NCI-H1694 treated with DMSO at 0.1 percent for 48 hours (cell line): Measurements from ENCODE around the gene UBE2C.
A peak's percentile ranks its signal among the peaks of the same experiment; 100 is the strongest.

Source experiments
- DNase-seq: peaks from one replicate; lab custom pipeline; 2025; lab: John Stamatoyannopoulos, UW

Gene UBE2C

DNA sequence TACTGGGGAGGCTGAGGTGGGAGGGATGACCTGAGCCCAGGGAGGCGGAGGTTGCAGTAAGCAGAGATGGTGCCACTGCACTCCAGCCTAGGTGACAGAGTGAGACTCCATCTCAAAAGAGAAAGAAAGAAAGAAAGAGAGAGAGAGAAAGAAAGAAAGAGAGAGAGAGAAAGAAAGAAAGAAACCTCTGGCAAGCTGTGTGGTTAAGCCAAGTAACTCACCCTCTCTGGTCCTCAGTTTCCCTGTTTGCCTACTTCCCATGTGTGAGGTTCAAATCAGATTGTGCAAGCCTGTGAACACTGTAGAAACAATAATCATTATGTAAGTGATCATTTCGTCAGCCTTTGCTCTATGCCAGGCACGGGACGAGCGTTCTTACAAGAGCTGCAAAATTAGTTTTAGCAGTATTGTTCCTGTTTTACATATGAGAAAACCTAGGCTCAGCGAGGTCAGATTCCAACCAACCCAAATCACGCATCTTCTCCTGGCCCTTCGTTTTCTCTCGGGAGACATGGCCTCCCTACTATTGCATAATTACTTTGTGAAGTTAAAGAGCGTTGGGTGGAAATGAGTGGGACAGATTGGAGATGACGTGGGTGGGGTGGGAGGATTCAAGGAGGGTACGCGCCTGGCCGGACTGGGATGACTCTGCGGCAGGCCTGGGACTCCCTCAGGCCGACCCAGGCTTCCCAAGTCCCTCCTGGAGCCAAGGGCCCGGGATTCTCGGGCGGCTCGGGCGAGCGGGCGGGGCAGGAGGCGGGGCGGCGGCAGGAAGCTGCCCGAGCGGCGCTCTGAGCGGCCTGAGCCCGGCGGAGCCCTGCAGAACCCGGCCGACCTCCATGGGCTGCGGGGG, 20.8 kb downstream of the UBE2C start, which contains the start of gene SNX21:
SNX21 (plus strand) TSS at position 770 of the 853 bp plus-strand sequence. CDS start 121 bp downstream, outside the sequence.
- DNase-seq = no peak

- DNase-seq = no peak
Observed at GRCh38 chr20:45833883-45834796, 21.7 kb downstream of the UBE2C start.

- no peak for DNase-seq
Observed at GRCh38 chr20:45834797-45835161, 22.3 kb downstream of the UBE2C start.

GRCh38 chr20:45835329-45835765, 22.9 kb downstream of the UBE2C start:
- no peak for DNase-seq

- DNase-seq = no peak
Observed at GRCh38 chr20:45835825-45836224, 23.4 kb downstream of the UBE2C start.

- DNase-seq = no peak
Observed at GRCh38 chr20:45836841-45837240, 24.4 kb downstream of the UBE2C start.

DNA sequence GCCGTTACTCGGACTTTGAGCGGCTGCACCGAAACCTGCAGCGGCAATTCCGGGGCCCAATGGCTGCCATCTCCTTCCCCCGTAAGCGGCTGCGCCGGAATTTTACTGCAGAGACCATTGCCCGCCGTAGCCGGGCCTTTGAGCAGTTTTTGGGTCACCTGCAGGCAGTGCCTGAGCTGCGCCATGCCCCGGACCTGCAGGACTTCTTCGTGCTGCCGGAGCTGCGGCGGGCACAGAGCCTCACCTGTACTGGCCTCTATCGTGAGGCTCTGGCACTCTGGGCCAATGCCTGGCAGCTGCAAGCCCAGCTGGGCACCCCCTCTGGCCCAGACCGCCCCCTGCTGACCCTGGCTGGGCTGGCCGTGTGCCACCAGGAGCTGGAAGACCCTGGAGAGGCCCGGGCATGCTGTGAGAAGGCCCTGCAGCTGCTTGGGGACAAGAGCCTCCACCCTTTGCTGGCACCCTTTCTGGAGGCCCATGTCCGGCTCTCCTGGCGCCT, 28.3 kb downstream of the UBE2C start:
- DNase-seq = no peak

- DNase-seq = no peak
Observed at GRCh38 chr20:45841407-45842129, 29.1 kb downstream of the UBE2C start.

- DNase-seq = no peak
Observed at GRCh38 chr20:45842169-45842812, 29.8 kb downstream of the UBE2C start.

- no peak for DNase-seq
Observed at GRCh38 chr20:45843506-45843905, 31.1 kb downstream of the UBE2C start.

DNA sequence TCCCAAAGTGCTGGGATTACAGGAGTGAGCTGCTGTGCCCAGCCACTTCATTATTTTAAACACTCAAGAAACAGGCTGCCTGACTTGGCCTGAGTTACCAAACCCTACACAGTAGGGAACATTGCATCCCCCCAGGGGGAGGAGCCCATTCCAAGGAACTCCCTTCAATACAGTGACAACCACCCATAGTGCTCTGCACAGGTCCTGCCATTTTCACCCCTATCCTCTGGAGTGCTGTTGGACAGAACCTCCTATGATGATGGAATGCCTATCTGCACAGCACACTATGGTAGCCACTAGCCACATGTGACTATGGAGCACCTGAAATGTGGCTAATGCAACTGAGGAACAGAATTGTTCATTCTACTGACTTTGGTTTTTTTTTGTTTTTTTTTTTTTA, 33.0 kb downstream of the UBE2C start:
- no peak for DNase-seq

DNA sequence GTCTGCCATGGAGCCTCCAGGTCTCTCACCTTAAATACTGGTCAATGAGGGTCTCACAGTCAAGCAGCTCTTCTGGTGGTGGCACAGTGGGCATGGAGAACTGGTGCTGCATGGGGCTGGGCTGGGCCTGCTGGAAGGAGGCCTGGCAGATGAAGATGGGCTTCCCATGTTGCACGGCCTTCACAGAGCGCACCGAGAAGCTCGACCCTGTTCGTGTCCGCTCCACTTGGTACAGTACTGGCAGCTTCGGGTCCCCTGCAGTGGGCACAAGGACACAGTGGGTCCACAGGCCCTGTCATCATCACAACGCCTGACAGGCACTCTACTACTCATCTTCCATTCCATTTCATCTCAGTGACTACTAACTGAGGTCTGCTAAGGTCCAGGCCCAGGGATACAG, 36.0 kb downstream of the UBE2C start:
- DNase-seq = no peak

- no peak for DNase-seq
Observed at GRCh38 chr20:45848969-45849582, 36.6 kb downstream of the UBE2C start.

GRCh38 chr20:45850238-45850637, 37.8 kb downstream of the UBE2C start:
- no peak for DNase-seq

GRCh38 chr20:45850926-45851325, 38.5 kb downstream of the UBE2C start:
- DNase-seq = no peak

DNA sequence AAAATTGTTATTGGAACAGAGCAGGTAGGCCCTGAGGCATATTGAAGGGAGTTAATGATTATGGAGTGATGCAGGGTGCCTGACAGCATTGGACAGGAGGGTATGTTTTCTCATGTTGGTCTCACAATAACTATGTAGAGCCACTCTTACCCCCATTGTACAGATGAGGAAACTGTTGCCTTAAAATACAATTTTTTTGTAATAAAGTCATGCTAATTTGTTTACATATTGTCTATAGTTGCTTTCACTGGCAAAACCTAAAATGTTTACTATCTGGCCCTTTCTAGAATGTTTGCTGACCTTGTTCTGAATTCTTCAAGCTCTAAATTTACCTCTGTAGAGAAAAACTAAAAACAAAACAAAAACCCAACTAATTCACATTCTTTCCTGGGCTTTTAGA, 39.1 kb downstream of the UBE2C start:
- DNase-seq = no peak

DNA sequence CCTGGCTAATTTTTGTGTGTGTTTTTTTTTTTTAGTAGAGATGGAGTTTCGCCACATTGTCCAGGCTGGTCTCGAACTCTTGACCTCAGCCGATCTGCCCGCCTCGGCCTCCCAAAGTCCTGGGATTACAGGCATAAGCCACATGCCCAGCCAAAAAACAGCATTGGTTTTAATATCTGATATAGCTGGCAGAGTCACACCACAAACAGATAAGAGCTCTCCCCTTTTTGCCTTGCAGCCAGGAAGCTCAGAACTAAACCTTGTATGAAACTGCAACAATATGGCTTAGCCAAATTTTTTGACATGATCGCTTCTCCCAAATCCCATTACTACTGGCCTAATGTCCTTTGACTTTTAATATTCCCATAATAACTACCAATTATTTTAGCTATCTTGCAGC, 39.9 kb downstream of the UBE2C start:
- DNase-seq = no peak

GRCh38 chr20:45853484-45853883, 41.0 kb downstream of the UBE2C start:
- DNase-seq = no peak

DNA sequence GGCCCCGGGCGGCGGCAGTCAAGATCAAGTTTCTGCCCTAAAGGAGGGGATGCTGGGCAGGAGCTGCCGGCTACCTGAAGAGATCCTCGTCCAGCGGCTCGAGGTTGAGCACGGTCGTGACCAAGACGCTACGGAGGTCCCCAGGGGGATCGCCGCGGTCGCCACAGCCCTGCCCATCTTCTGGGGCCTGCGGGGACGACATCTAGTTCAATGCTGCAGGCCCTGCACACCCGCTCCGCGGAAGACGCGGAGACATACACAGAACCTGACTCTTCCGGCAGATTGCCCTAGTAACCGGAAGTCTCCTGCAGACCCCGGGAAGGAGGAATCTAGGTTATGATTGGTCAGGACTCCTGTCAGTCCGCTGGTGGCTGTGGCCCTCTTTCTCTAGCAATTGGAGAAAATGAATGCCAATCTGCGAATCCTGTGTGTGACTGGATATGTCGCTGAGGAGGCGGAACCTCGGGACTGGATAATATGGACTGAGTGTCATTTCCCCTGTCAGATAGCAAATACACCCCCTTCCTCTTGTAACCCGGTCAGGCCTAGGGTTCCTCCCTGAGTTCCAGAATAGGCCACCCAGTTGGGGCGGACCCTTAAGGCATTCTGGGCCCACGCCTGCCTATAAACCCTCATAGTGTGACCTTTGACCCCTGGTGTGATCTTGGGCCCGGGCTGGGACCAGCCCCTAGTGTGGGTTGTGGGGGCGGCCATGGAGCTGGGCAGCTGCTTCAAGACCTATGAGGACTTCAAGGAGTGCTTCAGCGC, 44.9 kb downstream of the UBE2C start, which contains the start of the genes ACOT8 and ZSWIM3:
ACOT8 (minus strand) TSS at position 279 of the 768 bp plus-strand sequence; CDS start at position 202, 77 bp downstream.
ZSWIM3 (plus strand) TSS at position 501 of the 768 bp plus-strand sequence; CDS start at position 713, 212 bp downstream.
- DNase-seq = peak; percentile 98

DNA sequence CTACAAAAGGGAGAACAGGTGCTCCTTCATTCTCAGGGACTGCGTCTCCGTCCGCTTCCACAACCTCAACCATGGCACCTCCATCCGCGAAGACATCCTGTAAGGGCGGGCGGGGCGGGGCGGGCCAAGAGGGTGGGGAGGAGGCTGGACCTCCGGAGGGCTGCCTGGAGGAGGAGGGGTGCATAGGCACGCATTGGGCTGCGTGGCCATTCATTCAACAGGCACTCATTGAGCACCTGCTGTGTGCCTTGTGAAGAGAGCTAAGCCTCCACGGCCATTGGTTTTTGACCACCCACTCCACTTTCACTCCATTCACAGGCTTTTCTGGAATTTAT, 45.4 kb downstream of the UBE2C start:
- no peak for DNase-seq
